Measurements from ENCODE around the gene ZNF709.

GRCh38 chr19:12526542-12526941, 41.9 kb upstream of the ZNF709 start:
- TF ChIP-seq CTCF (IDR thresholded peaks at IDR 0.05), result no peak
- TF ChIP-seq POLR2A (IDR thresholded peaks at IDR 0.05), result no peak
- TF ChIP-seq EP300 (IDR thresholded peaks at IDR 0.05), result no peak
- TF ChIP-seq POLR2AphosphoS5 (IDR thresholded peaks at IDR 0.05), result no peak

Data from gastroesophageal sphincter (tissue), 3 donors.